GM23338 (cell line): ENCODE data around the gene PNPLA2. TPM values are rescaled to one million over a fixed set of nuclear protein-coding genes. Genes with fewer than 3 reads are reported as not detected.

Experiments used
- ATAC-seq: fragments of 200-7000 bp; cut with Tn5 transposase; 3 replicates; pipeline ENCODE4 v1.9.1; 2020
- DNase-seq: peaks from one replicate; pipeline ENCODE4 v3.0.0-alpha.2; 2015; ENCODE audit warnings: low spot score
- H2AFZ ChIP-seq: fragments of 200-600 bp; sonication (generic); 2 replicates; pipeline ENCODE4 v1.8.0; 2016; ENCODE audit warnings: antibody characterized with exemption, mild to moderate bottlenecking, moderate library complexity
- H3F3A ChIP-seq: fragments of 200-600 bp; sonication (generic); replicated peaks from 2 replicates; pipeline ENCODE4 v1.8.0; 2017; ENCODE audit warnings: antibody characterized with exemption, mixed run types, low read depth
- H3K27ac ChIP-seq: fragments of 200-600 bp; sonication (generic); 2 replicates; pipeline ENCODE4 v1.6.1; 2016; ENCODE audit warnings: low read depth
- H3K27me3 ChIP-seq: fragments of 200-600 bp; sonication (generic); 2 replicates; pipeline ENCODE4 v1.8.0; 2016; ENCODE audit warnings: mild to moderate bottlenecking, mixed run types, moderate library complexity; ENCODE audit not compliant: insufficient read depth
- H3K36me3 ChIP-seq: fragments of 200-600 bp; sonication (generic); 2 replicates; pipeline ENCODE4 v1.8.0; 2016; ENCODE audit warnings: mild to moderate bottlenecking; ENCODE audit not compliant: insufficient read depth
- H3K4me1 ChIP-seq: fragments of 200-600 bp; sonication (generic); 2 replicates; pipeline ENCODE4 v1.8.0; 2016; ENCODE audit warnings: mild to moderate bottlenecking, moderate library complexity; ENCODE audit not compliant: insufficient read depth
- H3K4me2 ChIP-seq: fragments of 200-600 bp; sonication (generic); 2 replicates; pipeline ENCODE4 v1.7.1; 2017; ENCODE audit warnings: mixed run types
- H3K4me3 ChIP-seq: fragments of 200-600 bp; sonication (generic); 2 replicates; pipeline ENCODE4 v1.6.1; 2016; ENCODE audit warnings: mixed run types
- H3K79me2 ChIP-seq: fragments of 200-600 bp; sonication (generic); replicated peaks from 2 replicates; pipeline ENCODE4 v1.8.0; 2017; ENCODE audit warnings: mild to moderate bottlenecking; ENCODE audit not compliant: insufficient read depth
- H3K9me2 ChIP-seq: fragments of 200-600 bp; sonication (generic); 2 replicates; pipeline ENCODE4 v1.8.0; 2017; ENCODE audit not compliant: insufficient read depth
- H4K20me1 ChIP-seq: fragments of 200-600 bp; sonication (generic); replicated peaks from 2 replicates; pipeline ENCODE4 v1.8.0; 2017; ENCODE audit warnings: mild to moderate bottlenecking; ENCODE audit not compliant: insufficient read depth
- H3K27ac Mint-ChIP-seq: 2 replicates; pipeline ENCODE4 v1.8.0; 2020; ENCODE audit warnings: inconsistent platforms, mild to moderate bottlenecking, moderate library complexity, mixed read lengths
- H3K27me3 Mint-ChIP-seq: 3 replicates; pipeline ENCODE4 v1.8.0; 2022; ENCODE audit warnings: low read depth, mild to moderate bottlenecking, moderate library complexity, mixed read lengths, inconsistent platforms; ENCODE audit not compliant: insufficient read depth, poor library complexity
- H3K36me3 Mint-ChIP-seq: 3 replicates; pipeline ENCODE4 v1.8.0; 2021; ENCODE audit warnings: low read depth, mild to moderate bottlenecking, inconsistent platforms, moderate library complexity, mixed read lengths
- H3K4me1 Mint-ChIP-seq: 3 replicates; pipeline ENCODE4 v1.8.0; 2020; ENCODE audit warnings: mild to moderate bottlenecking, inconsistent platforms, mixed read lengths
- H3K4me3 Mint-ChIP-seq: 3 replicates; pipeline ENCODE4 v1.8.0; 2021; ENCODE audit warnings: moderate library complexity, mild to moderate bottlenecking, inconsistent platforms, mixed read lengths
- H3K9me3 Mint-ChIP-seq: 3 replicates; pipeline ENCODE4 v1.8.0; 2020; ENCODE audit warnings: moderate library complexity, mild to moderate bottlenecking, inconsistent platforms, mixed read lengths
- CTCF ChIP-seq, 2 experiments: fragments of 200-600 bp in 1 of 2; sonication (generic) in 1 of 2; conservative IDR thresholded peaks; 2 replicates each; pipeline versions ENCODE4 v1.5.1 to v1.6.1; 2016 to 2017; ENCODE audit warnings: antibody characterized with exemption in 2 of 2, low read depth in 2 of 2, mild to moderate bottlenecking in 2 of 2, moderate library complexity in 1 of 2
- ETS1 ChIP-seq: IDR thresholded peaks from 2 replicates; pipeline ENCODE4 v1.6.1; 2016; ENCODE audit warnings: antibody characterized with exemption
- EZH2phosphoT487 ChIP-seq: fragments of 200-600 bp; sonication (generic); IDR thresholded peaks from one replicate; pipeline ENCODE4 v1.8.1; 2018; ENCODE audit warnings: antibody characterized with exemption; ENCODE audit not compliant: unreplicated experiment
- POLR2AphosphoS5 ChIP-seq: IDR thresholded peaks from 2 replicates; pipeline ENCODE4 v1.6.1; 2016; ENCODE audit warnings: antibody characterized with exemption, low read depth
- ZNF331 ChIP-seq: fragments of 250-450 bp; sonication (Bioruptor Pico); IDR thresholded peaks from 2 replicates; pipeline ENCODE4 v1.5.0; 2020; ENCODE audit warnings: low read depth, mild to moderate bottlenecking, moderate library complexity
- ZNF462 ChIP-seq: fragments of 250-450 bp; sonication (Bioruptor Pico); IDR thresholded peaks from 2 replicates; pipeline ENCODE4 v1.5.0; 2020; ENCODE audit warnings: mild to moderate bottlenecking, moderate library complexity
- polyA plus RNA-seq: library from polyadenylated mRNA; unstranded; fragments of >200 nt; fragmentation: Nextera tagmentation; extraction: Ambion mirVana; gene quantifications from 2 replicates; pipeline ENCODE4 v1.2.1, GENCODE V29; 2016
- total RNA-seq: library from RNA; depleted of rRNA; stranded (reverse); fragments of >200 nt; shearing (Covaris generic); gene quantifications from 2 replicates; pipeline ENCODE4 v1.2.3, GENCODE V29; 2014

The PNPLA2 gene
- total and polyA plus RNA-seq, 2 experiments from 2014 or later = 31.1 to 45.6 TPM

- Histone ChIP-seq H3K9me2 (no peaks in the 10 kb centered on the region), H2AFZ (no peak overlapping the region), H3K4me1 (peaks cover 28% of the 10 kb centered on the region), H3K27ac (no peak overlapping the region), H4K20me1 (no peaks in the 10 kb centered on the region; the same call in 1 of the 2 replicates), H3K36me3 (no peaks in the 10 kb centered on the region), H3K4me2 (peak overlapping the region; percentile 98), H3K4me3 (peak overlapping the region; percentile 89), H3F3A (peaks cover 24% of the 10 kb centered on the region), H3K27me3 (peaks cover 28% of the 10 kb centered on the region), H3K79me2 (no peaks in the 10 kb centered on the region)
- no peak for ATAC-seq
- TF ChIP-seq CTCF (conservative IDR thresholded peaks at IDR 0.05; ENCODE audit: low read depth in 2 of 2) (no peak), POLR2AphosphoS5 (no peak; the same call in 1 of the 2 replicates), ZNF331 (CRISPR knock-in tag) (no peak), EZH2phosphoT487 (no peak)
- H3K4me1 Mint-ChIP-seq = peaks cover 43% of the 10 kb centered on the region
- H3K36me3 Mint-ChIP-seq = peaks cover 7% of the 10 kb centered on the region; the same call in 1 of the 3 replicates
- peak overlapping the region; percentile 79 for H3K4me3 Mint-ChIP-seq
- no peak for DNase-seq
- H3K9me3 Mint-ChIP-seq = no peaks in the 10 kb centered on the region; the same call in 2 of the 3 replicates
- H3K27ac Mint-ChIP-seq = no peak overlapping the region
- peaks cover 60% of the 10 kb centered on the region for H3K27me3 Mint-ChIP-seq
Measured at GRCh38 chr11:828506-829175, 9.9 kb downstream of the PNPLA2 start.

- Mint-ChIP-seq H3K9me3 (no peaks in the 10 kb centered on the region; the same call in 2 of the 3 replicates), H3K36me3 (peaks cover 7% of the 10 kb centered on the region; the same call in 1 of the 3 replicates), H3K27ac (no peak overlapping the region), H3K4me1 (peaks cover 50% of the 10 kb centered on the region), H3K4me3 (peak overlapping the region; percentile 64), H3K27me3 (peaks cover 62% of the 10 kb centered on the region)
- peak overlapping the region; percentile 98 for H3K4me2 ChIP-seq
- peaks cover 34% of the 10 kb centered on the region for H3K4me1 ChIP-seq
- ATAC-seq = peak; percentile 3
- H3K27me3 ChIP-seq = peaks cover 28% of the 10 kb centered on the region
- peaks cover 6% of the 10 kb centered on the region; the same call in 1 of the 2 replicates for H4K20me1 ChIP-seq
- DNase-seq = peak; percentile 64
- peaks cover 30% of the 10 kb centered on the region for H3F3A ChIP-seq
- no peak overlapping the region for H3K27ac ChIP-seq
- no peaks in the 10 kb centered on the region for H3K9me2 ChIP-seq
- H3K36me3 ChIP-seq = no peaks in the 10 kb centered on the region
- H3K79me2 ChIP-seq = 0 out of 2 replicates have a peak, but pooled peaks cover 5% of the 10 kb centered on the region
- H2AFZ ChIP-seq = peak overlapping the region; percentile 80
- H3K4me3 ChIP-seq = peak overlapping the region; percentile 89
- no peak for TF ChIP-seq ZNF462 (CRISPR knock-in tag)
- no peak for TF ChIP-seq CTCF (conservative IDR thresholded peaks at IDR 0.05; ENCODE audit: low read depth in 2 of 2)
- no peak for TF ChIP-seq ETS1
Measured at GRCh38 chr11:829176-829846, 10.6 kb downstream of the PNPLA2 start.
